Measurements from ENCODE around the gene TMEM132C. TPM values are rescaled to one million over a fixed set of nuclear protein-coding genes. Genes with fewer than 3 reads are reported as not detected.

TMEM132C gene
- total RNA-seq, 1 donor from 2014 or later = 0.42 TPM

DNA sequence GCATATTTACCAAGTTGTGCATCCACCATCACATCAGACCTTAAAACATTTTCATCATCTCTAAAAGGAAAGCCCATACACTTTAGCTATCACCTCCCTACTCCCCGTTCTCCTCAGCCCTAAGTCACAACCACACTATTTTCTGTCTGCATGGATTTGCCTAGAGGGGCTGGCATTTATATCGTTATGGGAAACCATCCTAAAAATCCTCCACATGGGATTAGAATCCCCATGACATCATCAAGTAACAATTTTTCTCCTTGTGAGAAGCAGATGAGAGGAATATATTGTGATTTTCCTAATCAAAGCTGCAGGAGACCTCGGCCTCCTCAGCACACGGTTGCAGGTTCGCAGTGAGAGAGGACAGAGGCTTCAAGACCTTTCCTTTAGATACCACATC, 442.7 kb downstream of the TMEM132C start:
- TF ChIP-seq, protein P1, sequence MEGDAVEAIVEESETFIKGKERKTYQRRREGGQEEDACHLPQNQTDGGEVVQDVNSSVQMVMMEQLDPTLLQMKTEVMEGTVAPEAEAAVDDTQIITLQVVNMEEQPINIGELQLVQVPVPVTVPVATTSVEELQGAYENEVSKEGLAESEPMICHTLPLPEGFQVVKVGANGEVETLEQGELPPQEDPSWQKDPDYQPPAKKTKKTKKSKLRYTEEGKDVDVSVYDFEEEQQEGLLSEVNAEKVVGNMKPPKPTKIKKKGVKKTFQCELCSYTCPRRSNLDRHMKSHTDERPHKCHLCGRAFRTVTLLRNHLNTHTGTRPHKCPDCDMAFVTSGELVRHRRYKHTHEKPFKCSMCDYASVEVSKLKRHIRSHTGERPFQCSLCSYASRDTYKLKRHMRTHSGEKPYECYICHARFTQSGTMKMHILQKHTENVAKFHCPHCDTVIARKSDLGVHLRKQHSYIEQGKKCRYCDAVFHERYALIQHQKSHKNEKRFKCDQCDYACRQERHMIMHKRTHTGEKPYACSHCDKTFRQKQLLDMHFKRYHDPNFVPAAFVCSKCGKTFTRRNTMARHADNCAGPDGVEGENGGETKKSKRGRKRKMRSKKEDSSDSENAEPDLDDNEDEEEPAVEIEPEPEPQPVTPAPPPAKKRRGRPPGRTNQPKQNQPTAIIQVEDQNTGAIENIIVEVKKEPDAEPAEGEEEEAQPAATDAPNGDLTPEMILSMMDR (IDR thresholded peaks at IDR 0.05; ENCODE audit: insufficient read depth, low read length, poor library complexity, severe bottlenecking) = no peak
- Histone ChIP-seq H3K4me3 (ENCODE audit: low read depth, low read length) (no peak overlapping the region), H3K27me3 (ENCODE audit: control insufficient read depth, insufficient read depth, low read length) (no peaks in the 10 kb centered on the region)

DNA sequence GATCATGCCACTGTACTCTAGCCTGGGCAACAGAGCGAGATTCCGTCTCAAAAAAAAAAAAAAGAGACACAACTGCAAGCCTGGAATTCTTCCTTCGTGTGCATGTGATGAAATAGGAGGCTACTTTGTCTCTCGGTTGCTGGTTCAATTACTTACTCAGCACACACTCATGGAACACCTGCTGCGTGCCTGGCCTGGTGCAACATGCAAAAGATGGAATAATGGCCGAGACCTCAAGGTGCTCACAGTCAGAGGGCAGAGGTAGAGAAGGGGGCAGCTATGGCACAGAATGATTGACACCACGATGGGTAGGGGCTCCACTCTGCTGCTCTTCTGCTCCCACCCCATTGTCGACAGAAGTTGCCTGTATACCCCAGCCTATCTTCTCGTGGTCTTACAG, 444.5 kb downstream of the TMEM132C start:
- no peak overlapping the region for H3K4me3 ChIP-seq (ENCODE audit: low read depth, low read length)
- no peak for DNase-seq (ENCODE audit: low read depth)
- TF ChIP-seq, protein P1 (IDR thresholded peaks at IDR 0.05; ENCODE audit: insufficient read depth, low read length, poor library complexity, severe bottlenecking) = no peak
- H3K36me3 ChIP-seq (ENCODE audit: control insufficient read depth, insufficient read depth, low read length) = no peaks in the 10 kb centered on the region
- no peaks in the 10 kb centered on the region for H3K27me3 ChIP-seq (ENCODE audit: control insufficient read depth, insufficient read depth, low read length)

More for the DNA sequence above, 442.7 kb downstream of the TMEM132C start:
- no peaks in the 10 kb centered on the region for H3K36me3 ChIP-seq (ENCODE audit: control insufficient read depth, insufficient read depth, low read length)
- no peak for DNase-seq (ENCODE audit: low read depth)

DNA sequence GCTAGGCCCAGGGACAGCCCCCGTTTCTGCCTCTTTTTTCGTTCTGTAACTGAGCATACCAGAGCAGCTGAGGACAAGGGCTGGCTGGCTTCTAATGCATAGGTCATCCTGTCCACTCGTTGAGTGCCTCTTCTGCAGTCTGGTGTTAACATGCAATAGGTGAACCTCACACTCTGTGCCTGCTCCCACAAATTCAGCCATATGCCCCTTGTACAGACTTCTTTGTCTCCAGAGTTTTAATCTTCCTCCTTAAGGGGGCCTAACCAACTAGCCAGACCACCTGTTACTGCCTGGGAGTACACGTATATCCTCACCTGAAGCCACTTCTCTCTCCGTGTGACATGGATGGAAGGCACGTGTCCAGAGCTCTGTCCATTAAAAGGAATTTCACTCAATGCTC, 445.7 kb downstream of the TMEM132C start:
- no peaks in the 10 kb centered on the region for H3K27me3 ChIP-seq (ENCODE audit: control insufficient read depth, insufficient read depth, low read length)
- DNase-seq (ENCODE audit: low read depth) = no peak
- H3K4me3 ChIP-seq (ENCODE audit: low read depth, low read length) = no peak overlapping the region
- H3K36me3 ChIP-seq (ENCODE audit: control insufficient read depth, insufficient read depth, low read length) = no peaks in the 10 kb centered on the region
- TF ChIP-seq, protein P1 (IDR thresholded peaks at IDR 0.05; ENCODE audit: insufficient read depth, low read length, poor library complexity, severe bottlenecking) = no peak

DNA sequence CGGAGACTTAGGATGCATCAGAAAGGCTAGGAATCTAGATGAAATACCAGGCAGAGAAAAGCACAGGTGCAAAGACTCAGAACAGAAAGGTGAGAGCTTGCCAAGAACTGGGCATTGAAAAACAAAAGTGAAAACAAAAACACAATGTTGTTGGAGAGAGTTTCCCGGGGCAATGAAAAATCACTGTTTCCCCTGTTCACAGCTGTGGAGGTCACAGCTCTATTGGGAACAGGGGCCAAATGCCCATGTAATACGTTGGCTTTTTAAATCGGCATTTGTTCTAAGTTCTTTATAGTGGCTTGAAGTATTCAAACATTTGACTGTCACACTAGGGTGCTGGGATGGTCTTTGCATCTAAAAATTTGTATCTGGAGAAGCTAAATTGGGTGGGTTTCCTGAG, 448.5 kb downstream of the TMEM132C start:
- H3K27me3 ChIP-seq (ENCODE audit: control insufficient read depth, insufficient read depth, low read length) = no peaks in the 10 kb centered on the region
- H3K36me3 ChIP-seq (ENCODE audit: control insufficient read depth, insufficient read depth, low read length) = no peaks in the 10 kb centered on the region
- no peak for DNase-seq (ENCODE audit: low read depth)
- TF ChIP-seq, protein P1 (IDR thresholded peaks at IDR 0.05; ENCODE audit: insufficient read depth, low read length, poor library complexity, severe bottlenecking) = no peak
- no peak overlapping the region for H3K4me3 ChIP-seq (ENCODE audit: low read depth, low read length)

DNA sequence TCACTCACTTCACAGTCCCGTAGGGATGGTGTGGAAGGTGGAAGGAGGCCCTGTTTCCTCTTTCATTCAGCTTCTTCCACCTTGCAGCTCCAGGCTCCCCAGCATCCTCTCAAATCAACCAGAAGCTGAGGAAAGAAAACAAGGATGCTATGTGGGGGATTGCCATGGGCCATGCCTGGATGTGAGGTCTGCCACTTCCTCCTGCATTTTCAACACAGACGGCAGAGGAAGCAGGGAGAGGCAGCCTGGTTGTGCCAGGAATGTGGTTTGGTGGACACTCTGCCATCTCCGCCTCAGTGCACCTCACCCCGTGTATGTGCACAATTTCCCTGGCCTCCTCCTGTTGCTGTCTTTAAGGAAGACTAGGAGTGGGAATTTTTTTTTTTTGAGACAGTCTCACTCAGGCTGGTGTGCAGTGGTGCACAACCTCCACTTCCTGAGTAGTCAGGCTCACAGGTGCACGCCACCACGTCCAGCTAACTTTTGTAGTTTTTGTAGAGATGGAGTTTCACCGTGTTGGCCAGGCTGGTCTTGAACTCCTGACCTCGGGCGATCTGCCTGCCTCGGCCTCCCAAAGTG, 457.6 kb downstream of the TMEM132C start:
- no peaks in the 10 kb centered on the region for H3K36me3 ChIP-seq (ENCODE audit: control insufficient read depth, insufficient read depth, low read length)
- TF ChIP-seq, protein P1 (IDR thresholded peaks at IDR 0.05; ENCODE audit: insufficient read depth, low read length, poor library complexity, severe bottlenecking) = no peak
- H3K27me3 ChIP-seq (ENCODE audit: control insufficient read depth, insufficient read depth, low read length) = no peaks in the 10 kb centered on the region
- no peak overlapping the region for H3K4me3 ChIP-seq (ENCODE audit: low read depth, low read length)
- no peak for DNase-seq (ENCODE audit: low read depth)

DNA sequence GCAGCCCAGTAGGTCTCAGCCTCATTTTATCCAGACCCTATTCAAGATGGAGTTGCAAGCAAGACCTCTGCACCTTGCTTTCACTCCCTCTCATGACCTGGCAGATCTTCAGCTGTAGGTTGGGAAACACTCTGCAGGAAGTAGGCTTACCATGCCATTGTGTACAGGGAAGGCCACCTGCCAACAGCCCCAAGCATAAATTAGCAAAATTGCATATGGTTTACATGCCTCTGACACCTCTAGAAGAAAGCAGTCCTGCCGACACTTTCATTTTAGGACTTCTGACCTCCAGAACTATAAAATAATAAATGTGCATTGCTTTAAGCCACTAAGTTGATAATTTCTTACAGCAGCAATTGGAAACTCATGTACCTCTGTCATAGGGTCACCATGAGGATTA, 459.9 kb downstream of the TMEM132C start:
- DNase-seq (ENCODE audit: low read depth) = no peak
- Histone ChIP-seq H3K27me3 (ENCODE audit: control insufficient read depth, insufficient read depth, low read length) (no peaks in the 10 kb centered on the region), H3K36me3 (ENCODE audit: control insufficient read depth, insufficient read depth, low read length) (no peaks in the 10 kb centered on the region), H3K4me3 (ENCODE audit: low read depth, low read length) (no peak overlapping the region)
- TF ChIP-seq, protein P1 (IDR thresholded peaks at IDR 0.05; ENCODE audit: insufficient read depth, low read length, poor library complexity, severe bottlenecking) = no peak
